H1 (cell line): Measurements from ENCODE around the gene DYNC1H1. TPM values are rescaled to one million over a fixed set of nuclear protein-coding genes. Genes with fewer than 3 reads are reported as not detected.

Source experiments
- CTCF ChIA-PET: fragments of 300-600 bp; sonication (Branson Sonifier 250); formaldehyde crosslinking; loops from one replicate; lab custom pipeline; 2021; ENCODE audit not compliant: partially characterized antibody; lab: Charles Lee
- POLR2A ChIA-PET: fragments of 300-600 bp; sonication (Branson Sonifier 250); formaldehyde crosslinking; loops from one replicate; lab custom pipeline; 2021; ENCODE audit warnings: inconsistent platforms; ENCODE audit not compliant: partially characterized antibody; lab: Charles Lee
- DNase-seq, 2 experiments: peaks; one replicate each; pipeline versions ENCODE4 v3.0.0 to v3.0.0-alpha.2; 2010 to 2022; ENCODE audit warnings: low spot score in 2 of 2, low read depth in 1 of 2, mixed read lengths in 1 of 2
- FAIRE-seq: peaks from 2 replicates; lab custom pipeline; 2011; peaks lifted over from hg19 to GRCh38; lab: Jason Lieb, UNC
- H2AFZ ChIP-seq: 2 replicates; pipeline ENCODE4 v1.8.1; 2012; ENCODE audit warnings: low read length, inconsistent platforms
- H2AK5ac ChIP-seq: 2 replicates; pipeline ENCODE4 v1.6.1; 2013; ENCODE audit warnings: low read depth, low read length
- H2BK120ac ChIP-seq: replicated peaks from 2 replicates; pipeline ENCODE3; 2013; ENCODE audit warnings: low read depth, low read length, inconsistent platforms
- H2BK12ac ChIP-seq: 2 replicates; pipeline ENCODE4 v1.6.1; 2013; ENCODE audit warnings: low read depth, low read length
- H2BK15ac ChIP-seq: 2 replicates; pipeline ENCODE4 v1.6.1; 2013; ENCODE audit warnings: low read length
- H2BK20ac ChIP-seq: 2 replicates; pipeline ENCODE4 v1.6.1; 2013; ENCODE audit warnings: low read length
- H2BK5ac ChIP-seq: 2 replicates; pipeline ENCODE4 v1.6.1; 2013; ENCODE audit warnings: low read depth, low read length
- H3K14ac ChIP-seq: 2 replicates; pipeline ENCODE4 v1.6.1; 2013; ENCODE audit warnings: inconsistent platforms; ENCODE audit not compliant: insufficient read length
- H3K18ac ChIP-seq: 2 replicates; pipeline ENCODE4 v1.6.1; 2013; ENCODE audit warnings: low read length; ENCODE audit errors: extremely low read depth
- H3K23ac ChIP-seq: 2 replicates; pipeline ENCODE4 v1.6.1; 2013; ENCODE audit warnings: inconsistent platforms; ENCODE audit not compliant: insufficient read length
- H3K23me2 ChIP-seq: 2 replicates; pipeline ENCODE4 v1.6.1; 2013; ENCODE audit warnings: low read depth, low read length
- H3K27ac ChIP-seq: 2 replicates; pipeline ENCODE4 v1.6.1; 2011; ENCODE audit warnings: low read depth, low read length, inconsistent platforms
- H3K27me3 ChIP-seq, 4 experiments: replicated peaks in 1 of 4; 1 replicate in 1 of 4; 2 replicates in 3 of 4; pipeline versions ENCODE4 v1.6.1 to v1.8.1; 2011 to 2013; ENCODE audit warnings: low read length in 3 of 4, mild to moderate bottlenecking in 3 of 4, inconsistent platforms in 2 of 4, mixed read lengths in 2 of 4, moderate library complexity in 1 of 4; ENCODE audit not compliant: control insufficient read depth in 3 of 4, insufficient read depth in 3 of 4; ENCODE audit errors: extremely low read depth in 1 of 4
- H3K36me3 ChIP-seq, 4 experiments: 2 replicates each; pipeline versions ENCODE4 v1.6.1 to v1.8.1; 2011 to 2013; ENCODE audit warnings: mild to moderate bottlenecking in 4 of 4, low read length in 3 of 4, moderate library complexity in 2 of 4, control low read depth in 1 of 4, inconsistent platforms in 1 of 4; ENCODE audit not compliant: insufficient read depth in 4 of 4, control insufficient read depth in 2 of 4
- H3K4ac ChIP-seq: replicated peaks from 2 replicates; pipeline ENCODE3; 2013; ENCODE audit warnings: low read length, low read depth, mixed read lengths, inconsistent platforms; ENCODE audit not compliant: insufficient read length
- H3K4me1 ChIP-seq, 4 experiments: replicated peaks in 1 of 4; 1 replicate in 1 of 4; 2 replicates in 3 of 4; pipeline versions ENCODE4 v1.6.1 to v1.8.1; 2011 to 2013; ENCODE audit warnings: low read length in 3 of 4, inconsistent platforms in 2 of 4, mixed read lengths in 1 of 4; ENCODE audit not compliant: insufficient read depth in 4 of 4, control insufficient read depth in 3 of 4
- H3K4me2 ChIP-seq, 2 experiments: 2 replicates each; pipeline versions ENCODE4 v1.6.1 to v1.8.1; 2011 to 2013; ENCODE audit warnings: low read depth in 2 of 2, low read length in 2 of 2, control low read depth in 1 of 2, inconsistent platforms in 1 of 2, mild to moderate bottlenecking in 1 of 2; ENCODE audit not compliant: insufficient read depth in 1 of 2
- H3K4me3 ChIP-seq, 4 experiments: fragments of 200-600, 300-600 bp in 1 of 4; sonication (generic), shearing (Covaris generic), sonication (Bioruptor Twin) in 1 of 4; 2 replicates each; pipeline versions ENCODE4 v1.5.1 to v1.8.1; 2011 to 2016; ENCODE audit warnings: low read length in 4 of 4, low read depth in 3 of 4, control low read depth in 2 of 4, inconsistent platforms in 2 of 4, mild to moderate bottlenecking in 2 of 4, mixed read lengths in 1 of 4, moderate library complexity in 1 of 4; ENCODE audit not compliant: insufficient read depth in 2 of 4; ENCODE audit errors: extremely low read depth in 1 of 4
- H3K56ac ChIP-seq: replicated peaks from 2 replicates; pipeline ENCODE3; 2013; ENCODE audit warnings: low read depth, mild to moderate bottlenecking, mixed read lengths, low read length, inconsistent platforms; ENCODE audit not compliant: insufficient read length
- H3K79me1 ChIP-seq: 2 replicates; pipeline ENCODE4 v1.6.1; 2013; ENCODE audit warnings: low read depth, low read length, control low read depth
- H3K79me2 ChIP-seq, 2 experiments: 2 replicates each; pipeline versions ENCODE4 v1.6.1 to v1.8.1; 2012 to 2013; ENCODE audit warnings: low read length in 2 of 2, mild to moderate bottlenecking in 2 of 2, inconsistent platforms in 1 of 2; ENCODE audit not compliant: insufficient read depth in 2 of 2, control insufficient read depth in 1 of 2
- H3K9ac ChIP-seq, 4 experiments: replicated peaks in 1 of 4; 1 replicate in 1 of 4; 2 replicates in 3 of 4; pipeline versions ENCODE4 v1.6.1 to v1.8.1; 2011 to 2013; ENCODE audit warnings: low read depth in 3 of 4, low read length in 3 of 4, control low read depth in 2 of 4, mild to moderate bottlenecking in 2 of 4, moderate library complexity in 2 of 4, inconsistent platforms in 1 of 4; ENCODE audit errors: extremely low read depth in 1 of 4
- H3K9me3 ChIP-seq, 2 experiments: 2 replicates each; pipeline versions ENCODE4 v1.6.1 to v1.8.1; 2012 to 2013; ENCODE audit warnings: mild to moderate bottlenecking in 2 of 2, moderate library complexity in 2 of 2, control low read depth in 1 of 2, inconsistent platforms in 1 of 2, low read depth in 1 of 2, low read length in 1 of 2, mixed read lengths in 1 of 2; ENCODE audit not compliant: insufficient read depth in 2 of 2
- H4K20me1 ChIP-seq, 2 experiments: replicated peaks in 1 of 2; 2 replicates each; pipeline versions ENCODE3 to v1.8.1; 2011 to 2013; ENCODE audit warnings: inconsistent platforms in 2 of 2, low read length in 2 of 2, mild to moderate bottlenecking in 1 of 2; ENCODE audit not compliant: insufficient read depth in 2 of 2, control insufficient read depth in 1 of 2
- H4K5ac ChIP-seq: 2 replicates; pipeline ENCODE4 v1.6.1; 2013; ENCODE audit warnings: low read length, low read depth, mixed read lengths, inconsistent platforms; ENCODE audit not compliant: insufficient read length
- H4K8ac ChIP-seq: 2 replicates; pipeline ENCODE4 v1.8.0; 2013; ENCODE audit warnings: mild to moderate bottlenecking, moderate library complexity, low read length, inconsistent platforms; ENCODE audit not compliant: insufficient read depth; ENCODE audit errors: extremely low read depth
- H4K91ac ChIP-seq: replicated peaks from 2 replicates; pipeline ENCODE3; 2013; ENCODE audit warnings: low read length, mixed read lengths, inconsistent platforms; ENCODE audit not compliant: insufficient read length
- POLR2A ChIP-seq, 2 experiments: IDR thresholded peaks; 1 replicate in 1 of 2; 2 replicates in 1 of 2; pipeline ENCODE4 v1.6.1; 2011; ENCODE audit warnings: low read depth in 2 of 2, low read length in 2 of 2, mild to moderate bottlenecking in 2 of 2; ENCODE audit errors: control extremely low read depth in 1 of 2
- RBBP5 ChIP-seq: IDR thresholded peaks from 2 replicates; pipeline ENCODE4 v1.7.1; 2012; ENCODE audit warnings: low read depth, mild to moderate bottlenecking, inconsistent platforms, low read length, moderate library complexity, borderline replicate concordance
- SP1 ChIP-seq: IDR thresholded peaks from 2 replicates; pipeline ENCODE4 v1.6.1; 2011; ENCODE audit warnings: low read depth, low read length
- WGBS, 2 experiments: shearing (Covaris generic) in 1 of 2; methylation state at CpG; one replicate each; pipeline versions ENCODE4 v1.1.6 to v1.1.7; 2013 to 2015; ENCODE audit warnings: low lambda C conversion rate in 2 of 2, mixed read lengths in 2 of 2, inconsistent platforms in 1 of 2, low coverage in 1 of 2, missing lambda C conversion rate in 1 of 2; ENCODE audit not compliant: insufficient replicate concordance in 2 of 2, insufficient coverage in 1 of 2, insufficient read length in 1 of 2; ENCODE audit errors: extremely low coverage in 1 of 2, missing lambda C conversion rate in 1 of 2; 5-methylcytosine and 5-hydroxymethylcytosine counted together
- polyA plus RNA-seq, 7 experiments: library from polyadenylated mRNA; depleted of rRNA in 3 of 7; stranded (reverse) in 5 of 7; unstranded in 2 of 7; fragments of >200 nt in 5 of 7; fragments of 200-250 nt in 2 of 7; gene quantifications; 1 replicate in 5 of 7; 2 replicates in 1 of 7; 4 replicates in 1 of 7; pipeline versions ENCODE4 v1.2.1 to v1.2.3, GENCODE V29; 2011 to 2013; ENCODE audit warnings: missing spikeins in 2 of 7, mixed read lengths in 2 of 7
- total RNA-seq: library from RNA; stranded (reverse); fragmentation: NEBNext Ultra II Directional; extraction: Animal tissue kit (Norgen Biotek cat#: 25700); gene quantifications from 2 replicates; pipeline ENCODE4 v1.2.1, GENCODE V29; 2021

Gene DYNC1H1
- total and polyA plus RNA-seq, 2 of the 8 experiments (the other 6 are each of a cell fraction or from before 2014, with no cell fraction given): 238 to 387 TPM

GRCh38 chr14:102097441-102098135, 133.2 kb downstream of the DYNC1H1 start:
- Histone ChIP-seq H2BK20ac (0 out of 2 replicates have a peak overlapping the region, but pooled peaks have one; percentile 3), H3K23ac (no peak overlapping the region), H4K91ac (no peak overlapping the region), H3K36me3 (no peaks in the 10 kb centered on the region), H3K27me3 (no peaks in the 10 kb centered on the region), H4K8ac (no peak overlapping the region; the same call in 1 of the 2 replicates), H2AK5ac (no peak overlapping the region), H3K4ac (no peak overlapping the region), H3K18ac (no peak overlapping the region; the same call in 1 of the 2 replicates), H3K4me2 (peak overlapping the region in 1 of 2 experiments; percentile 53; a peak in 1 of 4 replicates), H4K20me1 (peaks cover 0 to 1% of the 10 kb centered on the region in 2 experiments), H3K56ac (no peak overlapping the region), H3K79me1 (no peaks in the 10 kb centered on the region), H3K9ac (no peak overlapping the region), H3K23me2 (no peaks in the 10 kb centered on the region), H2BK12ac (0 out of 2 replicates have a peak overlapping the region, but pooled peaks have one; percentile 12), H2BK5ac (no peak overlapping the region), H3K4me3 (0 out of 8 replicates have a peak overlapping the region, but pooled peaks of 2 of the 4 experiments have one; percentile 1), H3K79me2 (no peaks in the 10 kb centered on the region), H2AFZ (no peak overlapping the region), H3K27ac (peak overlapping the region; percentile 19; the same call in 1 of the 2 replicates), H3K9me3 (no peaks in the 10 kb centered on the region), H3K14ac (no peak overlapping the region), H4K5ac (no peak overlapping the region), H2BK120ac (no peak overlapping the region), H2BK15ac (no peak overlapping the region), H3K4me1 (peaks cover 0 to 14% (median 9%) of the 10 kb centered on the region in 4 experiments; a peak in 6 of 7 replicates)
- POLR2A ChIA-PET: interaction anchor here (0.6 to 4.1 kb wide), 4 partner anchors 9 to 236 kb away, joined by 3 to 30 read pairs (median 5); no protein-coding TSS in a partner anchor
- FAIRE-seq (no peak), DNase-seq (no peak)
- CTCF ChIA-PET: interaction anchor here (0.6 to 7.6 kb wide), 16 partner anchors 8 to 220 kb away, joined by 3 to 74 read pairs (median 7); no protein-coding TSS in a partner anchor
- WGBS, 2 experiments: 72% methylated on average over 7 of the region's 7 CpGs; no CpG with 5 or more reads in 1 of the 2 experiments
- peak; percentile 75 for TF ChIP-seq SP1
- TF ChIP-seq POLR2A (IDR thresholded peaks at IDR 0.05; ENCODE audit: control extremely low read depth in 1 of 2, low read depth in 2 of 2, low read length in 2 of 2): no peak
- 0 out of 2 replicates have a peak, but pooled peaks have one; percentile 43 for TF ChIP-seq RBBP5
